GM12865 (cell line): ENCODE data around the gene RNF40.

Experiments used
- DNase-seq: peaks from one replicate; pipeline ENCODE4 v3.0.0; 2010; ENCODE audit warnings: low read depth
- H3K4me3 ChIP-seq: 2 replicates; pipeline ENCODE4 v1.5.1; 2011; ENCODE audit warnings: mild to moderate bottlenecking, low read depth, low read length, control low read depth
- CTCF ChIP-seq: IDR thresholded peaks from 2 replicates; pipeline ENCODE4 v1.5.1; 2011; ENCODE audit warnings: low read length, control low read depth, low read depth, inconsistent platforms; ENCODE audit not compliant: insufficient read depth; ENCODE audit errors: missing control alignments

The RNF40 gene

GRCh38 chr16:30722443-30722842, 39.7 kb upstream of the RNF40 start:
- DNase-seq: no peak
- TF ChIP-seq CTCF: no peak
- no peak overlapping the region for H3K4me3 ChIP-seq

- TF ChIP-seq CTCF: no peak
- no peak overlapping the region for H3K4me3 ChIP-seq
- no peak for DNase-seq
These were observed 39.2 kb upstream of the RNF40 start for GRCh38 chr16:30722916-30723315.

GRCh38 chr16:30723725-30724355, 38.3 kb upstream of the RNF40 start:
- no peak overlapping the region for H3K4me3 ChIP-seq
- DNase-seq: no peak
- no peak for TF ChIP-seq CTCF

GRCh38 chr16:30724641-30725417, 37.3 kb upstream of the RNF40 start:
- DNase-seq: no peak
- no peak for TF ChIP-seq CTCF
- no peak overlapping the region for H3K4me3 ChIP-seq

- no peak overlapping the region for H3K4me3 ChIP-seq
- DNase-seq: no peak
- no peak for TF ChIP-seq CTCF
These were observed 36.7 kb upstream of the RNF40 start for GRCh38 chr16:30725418-30725792.

- no peak overlapping the region for H3K4me3 ChIP-seq
- no peak for TF ChIP-seq CTCF
- no peak for DNase-seq
These were observed 33.8 kb upstream of the RNF40 start for GRCh38 chr16:30728321-30728720.
